ENCODE results near the gene THSD4.

- TF ChIP-seq HDAC2 (IDR thresholded peaks at IDR 0.05; ENCODE audit: borderline replicate concordance in 1 of 2, low read depth in 2 of 2, low read length in 2 of 2) (no peak), TCF12 (IDR thresholded peaks at IDR 0.05; ENCODE audit: low read depth, low read length) (no peak), POLR2AphosphoS5 (IDR thresholded peaks at IDR 0.05; ENCODE audit: low read depth, low read length) (no peak), SIX5 (IDR thresholded peaks at IDR 0.05; ENCODE audit: low read depth, low read length) (no peak), POLR2A (IDR thresholded peaks at IDR 0.05; ENCODE audit: control extremely low read depth in 1 of 2, low read depth in 2 of 2, low read length in 2 of 2) (no peak), RNF2 (IDR thresholded peaks at IDR 0.05; ENCODE audit: borderline replicate concordance, low read depth, low read length, missing control alignments, poor library complexity, severe bottlenecking) (no peak), KDM4A (IDR thresholded peaks at IDR 0.05; ENCODE audit: low read depth, low read length, severe bottlenecking) (no peak), NANOG (IDR thresholded peaks at IDR 0.05; ENCODE audit: insufficient read depth, low read depth, low read length, poor library complexity, severe bottlenecking) (no peak), RXRA (IDR thresholded peaks at IDR 0.05; ENCODE audit: insufficient read depth, low read depth, low read length) (no peak)
- TF ChIP-seq, protein P1, sequence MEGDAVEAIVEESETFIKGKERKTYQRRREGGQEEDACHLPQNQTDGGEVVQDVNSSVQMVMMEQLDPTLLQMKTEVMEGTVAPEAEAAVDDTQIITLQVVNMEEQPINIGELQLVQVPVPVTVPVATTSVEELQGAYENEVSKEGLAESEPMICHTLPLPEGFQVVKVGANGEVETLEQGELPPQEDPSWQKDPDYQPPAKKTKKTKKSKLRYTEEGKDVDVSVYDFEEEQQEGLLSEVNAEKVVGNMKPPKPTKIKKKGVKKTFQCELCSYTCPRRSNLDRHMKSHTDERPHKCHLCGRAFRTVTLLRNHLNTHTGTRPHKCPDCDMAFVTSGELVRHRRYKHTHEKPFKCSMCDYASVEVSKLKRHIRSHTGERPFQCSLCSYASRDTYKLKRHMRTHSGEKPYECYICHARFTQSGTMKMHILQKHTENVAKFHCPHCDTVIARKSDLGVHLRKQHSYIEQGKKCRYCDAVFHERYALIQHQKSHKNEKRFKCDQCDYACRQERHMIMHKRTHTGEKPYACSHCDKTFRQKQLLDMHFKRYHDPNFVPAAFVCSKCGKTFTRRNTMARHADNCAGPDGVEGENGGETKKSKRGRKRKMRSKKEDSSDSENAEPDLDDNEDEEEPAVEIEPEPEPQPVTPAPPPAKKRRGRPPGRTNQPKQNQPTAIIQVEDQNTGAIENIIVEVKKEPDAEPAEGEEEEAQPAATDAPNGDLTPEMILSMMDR (IDR thresholded peaks at IDR 0.05; ENCODE audit: control extremely low read depth in 1 of 3, insufficient read depth in 1 of 3, low read depth in 1 of 3, low read length in 3 of 3) = no peak
- TF ChIP-seq, protein P2, sequence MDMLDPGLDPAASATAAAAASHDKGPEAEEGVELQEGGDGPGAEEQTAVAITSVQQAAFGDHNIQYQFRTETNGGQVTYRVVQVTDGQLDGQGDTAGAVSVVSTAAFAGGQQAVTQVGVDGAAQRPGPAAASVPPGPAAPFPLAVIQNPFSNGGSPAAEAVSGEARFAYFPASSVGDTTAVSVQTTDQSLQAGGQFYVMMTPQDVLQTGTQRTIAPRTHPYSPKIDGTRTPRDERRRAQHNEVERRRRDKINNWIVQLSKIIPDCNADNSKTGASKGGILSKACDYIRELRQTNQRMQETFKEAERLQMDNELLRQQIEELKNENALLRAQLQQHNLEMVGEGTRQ (IDR thresholded peaks at IDR 0.05; ENCODE audit: low read length) = no peak
Measured at GRCh38 chr15:71452893-71453292, 337.6 kb downstream of the THSD4 start.

Measured in H1 (cell line).